D721Med (cell line): ENCODE data around the gene TSPEAR.

Experiments
- DNase-seq: peaks from one replicate; pipeline ENCODE4 v3.0.0; 2011; ENCODE audit warnings: low spot score; ENCODE audit not compliant: insufficient read length
- FAIRE-seq: peaks from 2 replicates; lab custom pipeline; 2011; peaks lifted over from hg19 to GRCh38; lab: Jason Lieb, UNC
- TF ChIP-seq, protein P1 (sequence below): IDR thresholded peaks from 2 replicates; pipeline ENCODE4 v1.5.1; 2012; ENCODE audit warnings: mild to moderate bottlenecking, control low read depth; ENCODE audit not compliant: insufficient read depth; ENCODE audit errors: missing control alignments

Gene TSPEAR

DNA sequence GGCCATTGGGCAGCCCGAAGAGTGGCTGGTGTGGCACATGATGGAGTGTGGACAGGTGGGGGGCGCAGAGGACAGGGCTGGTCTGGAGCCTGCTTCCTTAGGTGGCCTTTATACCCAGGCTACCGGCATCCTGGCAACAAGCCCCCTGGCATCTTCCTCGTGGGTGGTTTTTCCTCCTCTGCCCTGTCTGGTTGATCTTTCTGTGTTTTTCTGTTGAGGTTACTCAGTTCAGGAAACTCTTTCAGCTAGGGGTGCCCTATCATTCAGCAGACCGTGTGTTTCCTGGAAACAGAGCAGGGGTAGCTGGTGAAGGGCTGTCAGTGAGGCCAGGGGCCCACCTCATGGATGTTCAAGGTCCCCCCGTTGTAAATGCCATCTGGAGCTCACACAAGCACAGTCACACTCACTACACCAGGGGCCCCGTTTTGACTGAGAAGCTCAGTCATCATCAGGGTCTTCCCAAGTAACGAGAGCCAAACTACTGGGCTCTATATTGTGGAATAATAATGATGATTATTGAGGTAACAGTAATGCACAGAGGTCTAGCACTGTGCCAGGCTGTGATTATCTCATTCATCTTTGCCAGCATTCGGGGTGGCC lies 56.7 kb downstream of the TSPEAR start, which contains the start of gene KRTAP12-4:
TSS of gene KRTAP12-4 (minus strand) at position 84 of the 600 bp plus-strand sequence. CDS start at position 39, 45 bp downstream.
- no peak for FAIRE-seq
- TF ChIP-seq, protein P1, sequence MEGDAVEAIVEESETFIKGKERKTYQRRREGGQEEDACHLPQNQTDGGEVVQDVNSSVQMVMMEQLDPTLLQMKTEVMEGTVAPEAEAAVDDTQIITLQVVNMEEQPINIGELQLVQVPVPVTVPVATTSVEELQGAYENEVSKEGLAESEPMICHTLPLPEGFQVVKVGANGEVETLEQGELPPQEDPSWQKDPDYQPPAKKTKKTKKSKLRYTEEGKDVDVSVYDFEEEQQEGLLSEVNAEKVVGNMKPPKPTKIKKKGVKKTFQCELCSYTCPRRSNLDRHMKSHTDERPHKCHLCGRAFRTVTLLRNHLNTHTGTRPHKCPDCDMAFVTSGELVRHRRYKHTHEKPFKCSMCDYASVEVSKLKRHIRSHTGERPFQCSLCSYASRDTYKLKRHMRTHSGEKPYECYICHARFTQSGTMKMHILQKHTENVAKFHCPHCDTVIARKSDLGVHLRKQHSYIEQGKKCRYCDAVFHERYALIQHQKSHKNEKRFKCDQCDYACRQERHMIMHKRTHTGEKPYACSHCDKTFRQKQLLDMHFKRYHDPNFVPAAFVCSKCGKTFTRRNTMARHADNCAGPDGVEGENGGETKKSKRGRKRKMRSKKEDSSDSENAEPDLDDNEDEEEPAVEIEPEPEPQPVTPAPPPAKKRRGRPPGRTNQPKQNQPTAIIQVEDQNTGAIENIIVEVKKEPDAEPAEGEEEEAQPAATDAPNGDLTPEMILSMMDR: no peak
- no peak for DNase-seq

DNA sequence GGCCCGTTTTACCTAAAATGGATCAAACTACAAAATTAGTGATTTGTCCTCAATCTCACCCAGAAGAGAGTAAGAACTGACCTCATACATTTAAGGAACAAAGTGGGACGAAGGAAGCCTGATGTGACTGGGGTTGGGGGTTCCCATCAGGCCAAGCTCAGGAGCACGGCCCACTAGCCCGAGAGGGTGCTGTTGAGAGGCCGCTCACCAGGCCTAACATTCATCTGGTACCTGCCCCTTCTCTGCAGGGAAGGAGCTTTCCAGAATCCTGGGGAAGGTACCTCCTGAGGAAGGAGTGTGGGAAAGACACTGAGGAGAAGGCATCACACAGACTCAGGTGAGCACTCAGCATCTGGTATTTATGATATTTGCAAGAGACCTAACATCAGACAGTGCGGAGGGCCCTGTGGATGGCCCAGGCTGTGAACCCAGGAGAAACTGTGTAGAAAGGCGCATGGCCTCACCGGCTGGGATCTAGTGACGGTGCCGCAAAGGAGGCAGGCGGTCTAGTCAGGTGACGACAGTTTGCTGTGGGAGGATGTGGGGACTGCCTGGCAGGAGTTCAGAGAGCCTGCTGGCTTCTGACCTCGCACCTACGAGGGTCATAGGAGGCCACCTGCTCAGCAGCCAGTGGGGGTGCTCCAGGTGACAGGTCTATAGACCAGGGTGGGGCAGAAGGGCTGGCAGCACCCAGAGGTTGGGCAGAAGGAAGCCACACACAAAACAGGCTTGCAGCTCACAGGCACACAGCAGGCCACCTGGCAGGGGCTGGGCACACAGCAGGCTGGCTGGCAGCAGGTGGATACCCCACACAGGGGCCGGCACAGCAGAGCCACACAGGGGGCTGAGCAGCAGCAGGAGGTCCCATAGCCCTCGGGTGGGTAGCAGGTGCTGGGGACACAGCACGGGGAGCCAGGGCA lies 57.5 kb downstream of the TSPEAR start:
- DNase-seq (no peak), FAIRE-seq (no peak)
- TF ChIP-seq, protein P1: no peak

DNA sequence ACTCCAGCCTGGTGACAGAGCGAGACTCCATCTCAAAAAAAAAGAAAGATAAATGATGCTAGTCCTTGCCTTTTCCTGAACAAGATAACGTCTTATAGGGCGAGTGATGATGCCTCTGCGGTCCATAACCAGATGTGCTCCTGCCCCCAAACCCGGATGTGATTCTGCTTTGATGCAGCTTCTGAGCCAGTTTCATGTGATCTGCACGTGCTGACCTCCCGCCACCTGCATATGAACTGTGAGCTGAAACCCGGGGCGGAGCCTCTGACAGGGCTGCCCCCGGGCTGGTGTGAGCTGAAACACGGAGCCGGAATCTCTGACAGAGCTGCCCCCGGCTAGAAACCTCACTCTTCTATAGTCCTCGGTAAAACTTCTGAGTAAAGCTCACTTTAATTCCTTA lies 58.2 kb downstream of the TSPEAR start:
- TF ChIP-seq, protein P1: no peak
- FAIRE-seq (no peak), DNase-seq (no peak)

DNA sequence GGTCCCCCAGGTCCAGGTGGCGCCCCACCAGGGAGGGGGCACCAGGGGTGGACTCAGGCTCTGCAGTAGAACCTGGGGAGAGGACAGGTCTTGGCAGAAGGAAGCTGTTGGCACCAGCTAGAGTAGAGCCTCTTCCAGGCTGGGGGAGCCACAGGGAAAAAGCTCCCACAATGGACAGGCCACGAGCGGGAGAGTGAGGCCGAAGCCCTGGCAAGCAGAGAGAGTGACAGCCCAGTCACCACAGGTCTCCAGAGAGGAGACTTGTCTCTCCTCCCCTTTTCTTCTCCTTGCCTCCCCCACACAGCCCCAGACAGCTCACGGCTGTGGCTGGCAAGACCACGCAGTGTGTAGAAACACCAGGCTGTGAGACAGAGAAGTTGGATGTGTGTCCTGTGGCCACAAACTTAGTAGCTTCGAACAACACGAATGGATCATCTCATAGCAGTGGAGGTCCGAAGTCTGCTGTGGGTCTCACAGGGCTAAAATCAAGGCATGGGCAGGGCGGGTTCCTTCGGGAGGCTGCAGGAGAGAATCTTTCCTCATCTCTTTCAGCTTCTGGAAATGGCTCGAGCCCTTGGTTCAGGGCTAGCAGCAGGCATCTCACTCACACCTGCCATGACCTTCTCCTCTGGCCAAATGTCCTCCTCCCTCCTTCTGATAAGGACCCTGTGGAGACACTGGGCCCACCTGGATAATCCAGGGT lies 60.2 kb downstream of the TSPEAR start:
- FAIRE-seq: no peak
- TF ChIP-seq, protein P1: no peak

DNA sequence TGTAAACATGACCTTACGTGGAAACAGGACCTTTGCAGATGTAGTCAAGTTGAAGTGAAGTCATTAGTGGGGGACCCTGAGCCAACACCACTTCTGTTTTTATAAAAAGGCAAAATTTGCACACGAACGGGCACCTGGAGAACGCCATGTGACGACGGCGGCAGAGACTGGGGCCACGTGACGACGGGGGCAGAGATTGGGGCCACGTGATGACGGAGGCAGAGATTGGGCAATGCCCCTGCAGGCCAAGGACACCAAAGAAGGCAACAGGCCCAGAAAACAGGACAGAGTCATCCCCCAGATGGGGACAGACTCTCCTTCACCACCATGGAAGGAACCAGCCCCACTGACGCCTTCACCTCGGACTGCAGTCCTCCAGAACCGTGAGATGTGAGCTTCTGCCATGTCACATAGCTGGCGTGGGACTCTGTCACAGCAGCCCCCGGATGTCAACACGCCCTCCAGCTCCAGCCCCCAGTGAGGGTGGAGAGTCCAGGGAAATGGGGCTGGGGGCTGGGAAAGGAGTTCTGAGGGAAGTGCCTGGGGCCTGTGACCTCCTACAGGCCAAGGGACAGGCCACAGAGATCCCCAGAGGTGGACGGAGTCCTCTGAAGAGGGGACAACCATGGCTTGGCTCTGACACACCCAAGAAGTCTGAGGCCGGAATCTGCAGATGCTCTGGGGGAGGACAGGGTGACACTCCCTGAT lies 61.0 kb downstream of the TSPEAR start:
- no peak for FAIRE-seq
- TF ChIP-seq, protein P1: no peak

More for the DNA sequence above, 60.2 kb downstream of the TSPEAR start:
- DNase-seq: no peak

DNA sequence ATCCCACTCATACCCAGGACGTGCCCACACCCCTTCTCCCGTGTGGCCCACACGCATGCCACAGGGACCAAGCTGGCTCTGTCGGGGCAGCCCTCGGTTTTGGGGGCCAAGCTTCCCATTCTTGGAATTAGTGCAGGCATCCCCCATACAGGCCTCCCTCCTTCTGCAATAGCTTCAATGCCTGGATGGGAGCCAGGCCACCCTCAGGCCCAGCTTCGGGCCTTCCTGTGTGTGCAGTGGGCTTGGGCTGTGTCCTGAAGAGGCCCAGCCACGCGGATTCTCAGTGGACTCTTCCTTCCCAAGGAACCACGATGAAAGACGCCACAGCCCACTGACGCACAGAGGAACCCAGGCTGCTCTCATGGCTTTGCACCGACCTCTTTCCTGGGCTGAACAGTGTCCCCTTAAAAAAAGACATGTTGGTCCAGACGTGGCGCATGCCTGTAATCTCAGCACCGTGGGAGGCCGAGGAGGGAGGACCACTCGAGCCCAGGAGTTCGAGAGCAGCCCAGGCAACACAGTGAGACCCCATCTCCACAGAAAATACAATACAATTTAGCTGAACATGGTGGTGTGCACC lies 61.8 kb downstream of the TSPEAR start:
- FAIRE-seq (no peak), DNase-seq (no peak)
- TF ChIP-seq, protein P1: no peak

More for the DNA sequence above, 61.0 kb downstream of the TSPEAR start:
- no peak for DNase-seq
